Right atrium auricular region (tissue), 2 donors: ENCODE results near the gene LRFN2. TPM values are rescaled to one million over a fixed set of nuclear protein-coding genes. Genes with fewer than 3 reads are reported as not detected.

Experiments used
- DNase-seq: peaks from one replicate; pipeline ENCODE4 v3.0.0-alpha.2; 2019; ENCODE audit warnings: low spot score
- H3K27ac ChIP-seq, 2 donors: fragments of 200-600 bp; sonication (generic); 1 replicate in 1 of 2; 2 replicates in 1 of 2; pipeline ENCODE4 v1.5.1; 2016 to 2019
- H3K27me3 ChIP-seq, 2 donors: fragments of 200-600 bp; sonication (generic); one replicate each; pipeline versions ENCODE4 v1.5.1 to v1.6.0; 2017 to 2019
- H3K36me3 ChIP-seq: fragments of 200-600 bp; sonication (generic); one replicate; pipeline ENCODE4 v1.5.1; 2016
- H3K4me1 ChIP-seq, 2 donors: fragments of 200-600 bp; sonication (generic); one replicate each; pipeline versions ENCODE4 v1.5.1 to v1.6.0; 2017 to 2019
- H3K4me3 ChIP-seq, 2 donors: fragments of 200-600 bp; sonication (generic); 1 replicate in 1 of 2; 2 replicates in 1 of 2; pipeline ENCODE4 v1.5.1; 2017 to 2019; ENCODE audit warnings: mild to moderate bottlenecking in 1 of 2, moderate library complexity in 1 of 2
- H3K9me3 ChIP-seq, 2 donors: fragments of 200-600 bp; sonication (generic); one replicate each; pipeline ENCODE4 v1.5.1; 2019
- total RNA-seq, 2 donors: library from RNA; depleted of rRNA; stranded (reverse); fragments of >200 nt; gene quantifications; one replicate each; pipeline ENCODE4 v1.1.0, GENCODE V29; 2016
- TF ChIP-seq, protein P1 (sequence below), 2 donors: fragments of 200-600 bp; sonication (generic); IDR thresholded peaks; one replicate each; pipeline ENCODE4 v1.5.1; 2019; ENCODE audit warnings: antibody characterized with exemption in 2 of 2

The LRFN2 gene
- total RNA-seq, 2 donors from 2014 or later: not detected

GRCh38 chr6:40538556-40538955 is 48.6 kb downstream of the LRFN2 start:
- H3K27me3 ChIP-seq: no peaks in the 10 kb centered on the region
- no peaks in the 10 kb centered on the region for H3K9me3 ChIP-seq
- no peak overlapping the region for H3K27ac ChIP-seq
- no peak overlapping the region for H3K4me3 ChIP-seq
- no peaks in the 10 kb centered on the region for H3K4me1 ChIP-seq
- H3K36me3 ChIP-seq: no peaks in the 10 kb centered on the region
- DNase-seq: no peak
- TF ChIP-seq, protein P1, sequence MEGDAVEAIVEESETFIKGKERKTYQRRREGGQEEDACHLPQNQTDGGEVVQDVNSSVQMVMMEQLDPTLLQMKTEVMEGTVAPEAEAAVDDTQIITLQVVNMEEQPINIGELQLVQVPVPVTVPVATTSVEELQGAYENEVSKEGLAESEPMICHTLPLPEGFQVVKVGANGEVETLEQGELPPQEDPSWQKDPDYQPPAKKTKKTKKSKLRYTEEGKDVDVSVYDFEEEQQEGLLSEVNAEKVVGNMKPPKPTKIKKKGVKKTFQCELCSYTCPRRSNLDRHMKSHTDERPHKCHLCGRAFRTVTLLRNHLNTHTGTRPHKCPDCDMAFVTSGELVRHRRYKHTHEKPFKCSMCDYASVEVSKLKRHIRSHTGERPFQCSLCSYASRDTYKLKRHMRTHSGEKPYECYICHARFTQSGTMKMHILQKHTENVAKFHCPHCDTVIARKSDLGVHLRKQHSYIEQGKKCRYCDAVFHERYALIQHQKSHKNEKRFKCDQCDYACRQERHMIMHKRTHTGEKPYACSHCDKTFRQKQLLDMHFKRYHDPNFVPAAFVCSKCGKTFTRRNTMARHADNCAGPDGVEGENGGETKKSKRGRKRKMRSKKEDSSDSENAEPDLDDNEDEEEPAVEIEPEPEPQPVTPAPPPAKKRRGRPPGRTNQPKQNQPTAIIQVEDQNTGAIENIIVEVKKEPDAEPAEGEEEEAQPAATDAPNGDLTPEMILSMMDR (IDR thresholded peaks at IDR 0.05): no peak

DNA sequence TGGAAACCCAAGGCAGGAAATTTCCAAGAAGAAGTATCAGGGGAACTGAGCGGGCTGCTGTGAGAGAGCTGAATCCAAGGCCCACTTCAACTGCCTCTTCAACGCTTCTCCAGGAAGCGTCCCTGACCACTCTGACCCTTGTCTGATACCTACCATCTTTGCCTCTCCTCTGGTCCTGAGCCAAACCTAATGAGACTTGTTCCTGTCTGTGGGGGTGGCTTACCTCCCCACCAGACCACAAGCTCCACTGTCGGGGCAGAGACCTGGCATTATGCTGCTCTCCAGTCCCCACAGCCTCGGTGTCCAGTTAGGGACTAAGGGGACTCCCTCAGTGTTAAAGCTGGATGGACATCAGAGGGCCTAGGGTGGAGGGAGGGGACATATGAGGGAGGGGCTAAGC is 49.7 kb downstream of the LRFN2 start:
- Histone ChIP-seq H3K27me3 (no peaks in the 10 kb centered on the region), H3K4me1 (no peaks in the 10 kb centered on the region), H3K9me3 (no peaks in the 10 kb centered on the region), H3K36me3 (no peaks in the 10 kb centered on the region), H3K27ac (no peak overlapping the region), H3K4me3 (no peak overlapping the region)
- no peak for DNase-seq
- TF ChIP-seq, protein P1 (IDR thresholded peaks at IDR 0.05): no peak

GRCh38 chr6:40536442-40536841 is 50.7 kb downstream of the LRFN2 start:
- TF ChIP-seq, protein P1 (IDR thresholded peaks at IDR 0.05): no peak
- H3K27me3 ChIP-seq: no peaks in the 10 kb centered on the region

GRCh38 chr6:40535819-40536380 is 51.3 kb downstream of the LRFN2 start:
- no peak overlapping the region for H3K4me3 ChIP-seq
- H3K9me3 ChIP-seq: no peaks in the 10 kb centered on the region
- H3K27ac ChIP-seq: no peak overlapping the region
- TF ChIP-seq, protein P1 (IDR thresholded peaks at IDR 0.05): no peak
- H3K4me1 ChIP-seq: no peaks in the 10 kb centered on the region
- no peaks in the 10 kb centered on the region for H3K27me3 ChIP-seq
- no peak for DNase-seq
- H3K36me3 ChIP-seq: no peaks in the 10 kb centered on the region

More at GRCh38 chr6:40536442-40536841, 50.7 kb downstream of the LRFN2 start:
- DNase-seq: no peak
- Histone ChIP-seq H3K4me3 (no peak overlapping the region), H3K36me3 (no peaks in the 10 kb centered on the region), H3K27ac (no peak overlapping the region), H3K4me1 (no peaks in the 10 kb centered on the region), H3K9me3 (no peaks in the 10 kb centered on the region)

- TF ChIP-seq, protein P1 (IDR thresholded peaks at IDR 0.05): no peak
- H3K9me3 ChIP-seq: no peaks in the 10 kb centered on the region
- no peak overlapping the region for H3K27ac ChIP-seq
- no peaks in the 10 kb centered on the region for H3K36me3 ChIP-seq
- H3K27me3 ChIP-seq: no peaks in the 10 kb centered on the region
- H3K4me1 ChIP-seq: no peaks in the 10 kb centered on the region
- H3K4me3 ChIP-seq: no peak overlapping the region
- no peak for DNase-seq
These were observed 51.9 kb downstream of the LRFN2 start for GRCh38 chr6:40535110-40535818.
